Fibroblast of lung (primary cell): ENCODE measurements around the gene WSB1. TPM values are rescaled to one million over a fixed set of nuclear protein-coding genes. Genes with fewer than 3 reads are reported as not detected.
A peak's percentile ranks its signal among the peaks of the same experiment; 100 is the strongest.
"Not testable (repeated sequence)": the region's sequence is repeated elsewhere in the genome, so short reads cannot be mapped to it uniquely, and the experiment has no call there.

Source experiments
- DNase-seq, 2 donors: peaks; one replicate each; pipeline versions ENCODE4 v3.0.0 to v3.0.0-alpha.2; 2010; ENCODE audit warnings: low read depth in 2 of 2
- H2AFZ ChIP-seq: 2 replicates; pipeline ENCODE4 v1.5.1; 2012; ENCODE audit warnings: low read length, control low read depth, inconsistent platforms
- H3K27ac ChIP-seq: 2 replicates; pipeline ENCODE4 v1.5.1; 2011; ENCODE audit warnings: low read length, control low read depth; ENCODE audit not compliant: insufficient read depth
- H3K27me3 ChIP-seq: 2 replicates; pipeline ENCODE4 v1.5.1; 2011; ENCODE audit warnings: mild to moderate bottlenecking, low read length; ENCODE audit not compliant: control insufficient read depth, insufficient read depth
- H3K36me3 ChIP-seq: 2 replicates; pipeline ENCODE4 v1.5.1; 2011; ENCODE audit warnings: low read length; ENCODE audit not compliant: control insufficient read depth, insufficient read depth
- H3K4me1 ChIP-seq: 2 replicates; pipeline ENCODE4 v1.5.1; 2011; ENCODE audit warnings: low read length; ENCODE audit not compliant: control insufficient read depth, insufficient read depth; ENCODE audit errors: extremely low read depth
- H3K4me2 ChIP-seq: 2 replicates; pipeline ENCODE4 v1.5.1; 2011; ENCODE audit warnings: low read length, control low read depth; ENCODE audit not compliant: insufficient read depth; ENCODE audit errors: extremely low read depth
- H3K4me3 ChIP-seq, 4 experiments: fragments of 200-600 bp in 1 of 4; sonication (generic) in 1 of 4; replicated peaks in 1 of 4; 2 replicates each; pipeline ENCODE4 v1.5.1; 2011 to 2016; ENCODE audit warnings: low read length in 4 of 4, low read depth in 3 of 4, mild to moderate bottlenecking in 3 of 4, control low read depth in 2 of 4, inconsistent platforms in 1 of 4, mixed read lengths in 1 of 4; ENCODE audit not compliant: insufficient read depth in 1 of 4; ENCODE audit errors: control extremely low read depth in 1 of 4
- H3K79me2 ChIP-seq: 2 replicates; pipeline ENCODE4 v1.5.1; 2012; ENCODE audit warnings: mild to moderate bottlenecking, low read length, inconsistent platforms; ENCODE audit not compliant: control insufficient read depth, insufficient read depth
- H3K9ac ChIP-seq: 2 replicates; pipeline ENCODE4 v1.5.1; 2011; ENCODE audit warnings: mild to moderate bottlenecking, low read length, control low read depth; ENCODE audit not compliant: insufficient read depth
- H3K9me3 ChIP-seq: 2 replicates; pipeline ENCODE4 v1.5.1; 2012; ENCODE audit warnings: low read depth, low read length; ENCODE audit not compliant: control insufficient read depth, insufficient read depth
- H4K20me1 ChIP-seq: 2 replicates; pipeline ENCODE4 v1.5.1; 2011; ENCODE audit warnings: low read length; ENCODE audit not compliant: control insufficient read depth, insufficient read depth; ENCODE audit errors: extremely low read depth
- CTCF ChIP-seq, 2 donors: IDR thresholded peaks in 1 of 2; conservative IDR thresholded peaks in 1 of 2; 1 replicate in 1 of 2; 2 replicates in 1 of 2; pipeline ENCODE4 v1.5.1; 2011 to 2012; ENCODE audit warnings: low read length in 2 of 2, control low read depth in 1 of 2, inconsistent platforms in 1 of 2, low read depth in 1 of 2, mild to moderate bottlenecking in 1 of 2
- EZH2 ChIP-seq: IDR thresholded peaks from 2 replicates; pipeline ENCODE4 v1.5.1; 2012; ENCODE audit warnings: low read length, control low read depth, mild to moderate bottlenecking; ENCODE audit errors: missing control alignments
- polyA plus RNA-seq, 2 donors: library from polyadenylated mRNA; depleted of rRNA in 1 of 2; stranded (reverse) in 1 of 2; unstranded in 1 of 2; fragments of >200 nt; gene quantifications; 2 replicates each; pipeline ENCODE4 v1.2.1, GENCODE V29; 2011 to 2012; ENCODE audit warnings: missing spikeins in 1 of 2
- total RNA-seq: library from RNA; depleted of rRNA; stranded (reverse); fragments of >200 nt; gene quantifications from 2 replicates; pipeline ENCODE4 v1.2.1, GENCODE V29; 2014

WSB1 gene
- total and polyA plus RNA-seq, 2 donors (not counting 1 experiment from before 2014, with no cell fraction given), result 96.3 to 139 TPM

- H3K4me1 ChIP-seq, result not testable (repeated sequence)
Observed at GRCh38 chr17:27254802-27255201, 39.1 kb upstream of the WSB1 start.

GRCh38 chr17:27256225-27257030 is 37.5 kb upstream of the WSB1 start:
- H3K27me3 ChIP-seq, result no peaks in the 10 kb centered on the region
- no peak for TF ChIP-seq CTCF (conservative IDR thresholded peaks at IDR 0.05 in 1 of 2, IDR thresholded peaks at IDR 0.05 in 1 of 2; ENCODE audit: low read depth in 1 of 2, low read length in 2 of 2)
- TF ChIP-seq EZH2, result no peak
- no peaks in the 10 kb centered on the region for H3K36me3 ChIP-seq
- no peak overlapping the region for H3K9ac ChIP-seq
- H3K9me3 ChIP-seq, result no peaks in the 10 kb centered on the region
- no peak overlapping the region for H3K4me2 ChIP-seq
- H3K4me3 ChIP-seq, result no peak overlapping the region
- no peaks in the 10 kb centered on the region for H4K20me1 ChIP-seq
- DNase-seq, result peak; percentile 82 to 96
- H3K27ac ChIP-seq, result no peak overlapping the region
- H2AFZ ChIP-seq, result no peak overlapping the region
- H3K4me1 ChIP-seq, result no peaks in the 10 kb centered on the region
- no peaks in the 10 kb centered on the region for H3K79me2 ChIP-seq

More at GRCh38 chr17:27254802-27255201, 39.1 kb upstream of the WSB1 start:
- H3K4me3 ChIP-seq, H4K20me1 ChIP-seq, H3K79me2 ChIP-seq, DNase-seq, H3K27me3 ChIP-seq, H3K27ac ChIP-seq, H2AFZ ChIP-seq, H3K36me3 ChIP-seq, H3K4me2 ChIP-seq, H3K9ac ChIP-seq, H3K9me3 ChIP-seq: not testable (repeated sequence)

GRCh38 chr17:27257031-27257357 is 36.9 kb upstream of the WSB1 start:
- H3K27me3 ChIP-seq, result no peaks in the 10 kb centered on the region
- H4K20me1 ChIP-seq, result no peaks in the 10 kb centered on the region
- TF ChIP-seq CTCF (conservative IDR thresholded peaks at IDR 0.05 in 1 of 2, IDR thresholded peaks at IDR 0.05 in 1 of 2; ENCODE audit: low read depth in 1 of 2, low read length in 2 of 2), result no peak
- TF ChIP-seq EZH2, result no peak
- H3K4me2 ChIP-seq, result no peak overlapping the region
- no peaks in the 10 kb centered on the region for H3K9me3 ChIP-seq
- H3K79me2 ChIP-seq, result no peaks in the 10 kb centered on the region
- no peak overlapping the region for H3K9ac ChIP-seq
- H3K4me1 ChIP-seq, result no peaks in the 10 kb centered on the region
- H3K36me3 ChIP-seq, result no peaks in the 10 kb centered on the region
- H2AFZ ChIP-seq, result no peak overlapping the region
- no peak for DNase-seq
- no peak overlapping the region for H3K27ac ChIP-seq
- no peak overlapping the region for H3K4me3 ChIP-seq
